A549 (cell line): ENCODE results near the gene CD163. TPM values are rescaled to one million over a fixed set of nuclear protein-coding genes. Genes with fewer than 3 reads are reported as not detected.
A peak's percentile ranks its signal among the peaks of the same experiment; 100 is the strongest.

Source experiments
- ATAC-seq, 2 experiments: fragments of 200-7000 bp in 1 of 2; fragments of >200 bp in 1 of 2; cut with Nextera tagmentation in 1 of 2; cut with Tn5 transposase in 1 of 2; 3 replicates each; pipeline versions ENCODE4 v1.8.0 to v1.9.1; 2018 to 2020; ENCODE audit warnings: mild to moderate bottlenecking in 1 of 2, moderate library complexity in 1 of 2
- CTCF ChIA-PET: fragments of 300-600 bp; sonication (Branson Sonifier 250); formaldehyde crosslinking; extraction: SDS; loops from one replicate; lab custom pipeline; 2021; ENCODE audit warnings: antibody characterized with exemption, inconsistent platforms; lab: Yijun Ruan, JAX
- POLR2A ChIA-PET: fragments of 350-600 bp; formaldehyde crosslinking; extraction: SDS; loops from one replicate; lab custom pipeline; 2021; ENCODE audit warnings: antibody characterized with exemption, inconsistent platforms; lab: Yijun Ruan, JAX
- DNase-seq, 2 experiments: peaks; one replicate each; pipeline versions ENCODE4 v3.0.0 to v3.0.0-alpha.2; 2011 to 2016; ENCODE audit warnings: low read depth in 1 of 2, low spot score in 1 of 2
- FAIRE-seq: peaks from 2 replicates; lab custom pipeline; 2011; peaks lifted over from hg19 to GRCh38; lab: Jason Lieb, UNC
- H3K27ac ChIP-seq, 2 experiments: fragments of >200 bp; sonication (Bioruptor Twin); formaldehyde crosslinking; 3 replicates each; pipeline ENCODE4 v1.5.1; 2016 to 2017
- H3K4me1 ChIP-seq: fragments of >200 bp; sonication (Bioruptor Twin); formaldehyde crosslinking; 3 replicates; pipeline ENCODE4 v1.6.1; 2016
- H3K4me2 ChIP-seq: fragments of >200 bp; sonication (Bioruptor Twin); formaldehyde crosslinking; 3 replicates; pipeline ENCODE4 v1.6.1; 2016
- H3K4me3 ChIP-seq: fragments of >200 bp; sonication (Bioruptor Twin); formaldehyde crosslinking; 3 replicates; pipeline ENCODE4 v1.5.1; 2016
- H3K9me3 ChIP-seq: fragments of >200 bp; sonication (Bioruptor Twin); formaldehyde crosslinking; 3 replicates; pipeline ENCODE4 v1.6.1; 2016
- BCL3 ChIP-seq: fragments of >200 bp; sonication (Bioruptor Twin); formaldehyde crosslinking; IDR thresholded peaks from 3 replicates; pipeline ENCODE4 v1.6.1; 2016
- CHD2 ChIP-seq: fragments of 150-350 bp; IDR thresholded peaks from 2 replicates; pipeline ENCODE4 v1.6.1; 2014; ENCODE audit warnings: low read length; ENCODE audit not compliant: partially characterized antibody
- CHD4 ChIP-seq: fragments of 200-600 bp; sonication (generic); IDR thresholded peaks from 2 replicates; pipeline ENCODE4 v1.6.1; 2016; ENCODE audit warnings: antibody characterized with exemption, mild to moderate bottlenecking, borderline replicate concordance
- EHF ChIP-seq: fragments of 250-450 bp; sonication (Bioruptor Pico); IDR thresholded peaks from 2 replicates; pipeline ENCODE4 v1.5.0; 2020; ENCODE audit warnings: mild to moderate bottlenecking
- EHMT2 ChIP-seq: fragments of 200-600 bp; sonication (generic); IDR thresholded peaks from 2 replicates; pipeline ENCODE4 v1.6.1; 2016; ENCODE audit warnings: antibody characterized with exemption, low read depth, mild to moderate bottlenecking, moderate library complexity
- ELK1 ChIP-seq: fragments of 150-350 bp; IDR thresholded peaks from 2 replicates; pipeline ENCODE4 v1.6.1; 2014; ENCODE audit warnings: low read depth, mild to moderate bottlenecking, low read length
- EP300 ChIP-seq, 2 experiments: fragments of >200 bp; sonication (Bioruptor Twin); formaldehyde crosslinking; IDR thresholded peaks; 2 replicates in 1 of 2; 3 replicates in 1 of 2; pipeline ENCODE4 v1.6.1; 2016 to 2017
- ESRRA ChIP-seq: fragments of 150-350 bp; IDR thresholded peaks from 2 replicates; pipeline ENCODE4 v1.6.1; 2014; ENCODE audit warnings: mild to moderate bottlenecking, low read length, borderline replicate concordance
- FOSB ChIP-seq: fragments of 250-450 bp; sonication (Bioruptor Pico); IDR thresholded peaks from 2 replicates; pipeline ENCODE4 v1.5.0; 2020; ENCODE audit warnings: mild to moderate bottlenecking, moderate library complexity
- FOXS1 ChIP-seq: fragments of 250-450 bp; sonication (Bioruptor Pico); IDR thresholded peaks from 2 replicates; pipeline ENCODE4 v1.5.0; 2020; ENCODE audit warnings: mild to moderate bottlenecking, moderate library complexity
- GATA3 ChIP-seq: IDR thresholded peaks from 2 replicates; pipeline ENCODE4 v1.6.1; 2012; ENCODE audit warnings: borderline replicate concordance
- HMGXB4 ChIP-seq: fragments of 250-450 bp; sonication (Bioruptor Pico); IDR thresholded peaks from 2 replicates; pipeline ENCODE4 v1.5.0; 2021; ENCODE audit warnings: mild to moderate bottlenecking, moderate library complexity, borderline replicate concordance
- JUN ChIP-seq, 2 experiments: fragments of >200 bp; sonication (Bioruptor Twin); formaldehyde crosslinking; IDR thresholded peaks; 2 replicates in 1 of 2; 3 replicates in 1 of 2; pipeline ENCODE4 v1.6.1; 2016 to 2017
- JUNB ChIP-seq: fragments of >200 bp; sonication (Bioruptor Twin); formaldehyde crosslinking; IDR thresholded peaks from 2 replicates; pipeline ENCODE4 v1.6.1; 2016
- KDM1A ChIP-seq: fragments of 200-600 bp; sonication (generic); IDR thresholded peaks from 2 replicates; pipeline ENCODE4 v1.6.1; 2016; ENCODE audit warnings: low read depth, mild to moderate bottlenecking
- MYC ChIP-seq: IDR thresholded peaks from 2 replicates; pipeline ENCODE4 v1.6.1; 2012; ENCODE audit warnings: mild to moderate bottlenecking, inconsistent platforms, low read length, improper control_type of control experiment, borderline replicate concordance
- POLR2A ChIP-seq: IDR thresholded peaks from 2 replicates; pipeline ENCODE4 v1.6.1; 2012; ENCODE audit warnings: mild to moderate bottlenecking, low read length
- POLR2AphosphoS2 ChIP-seq: conservative IDR thresholded peaks from 2 replicates; pipeline ENCODE4 v1.6.1; 2012; ENCODE audit warnings: low read length, improper control_type of control experiment, inconsistent platforms
- RAD21 ChIP-seq, 2 experiments: fragments of >200 bp in 1 of 2; sonication (Bioruptor Twin) in 1 of 2; formaldehyde crosslinking in 1 of 2; IDR thresholded peaks in 1 of 2; conservative IDR thresholded peaks in 1 of 2; 2 replicates in 1 of 2; 3 replicates in 1 of 2; pipeline ENCODE4 v1.6.1; 2012 to 2018; ENCODE audit warnings: inconsistent platforms in 1 of 2
- RARB ChIP-seq: fragments of 250-450 bp; sonication (Bioruptor Pico); IDR thresholded peaks from 2 replicates; pipeline ENCODE4 v1.8.0; 2021; ENCODE audit warnings: mild to moderate bottlenecking, moderate library complexity
- TFCP2L1 ChIP-seq: fragments of 250-450 bp; sonication (Bioruptor Pico); IDR thresholded peaks from 2 replicates; pipeline ENCODE4 v1.5.0; 2021; ENCODE audit warnings: mild to moderate bottlenecking
- TP53 ChIP-seq: fragments of 250-450 bp; sonication (Bioruptor Pico); IDR thresholded peaks from 2 replicates; pipeline ENCODE4 v1.5.0; 2021; ENCODE audit warnings: mild to moderate bottlenecking, moderate library complexity
- ZSCAN20 ChIP-seq: fragments of 250-450 bp; sonication (Bioruptor Pico); IDR thresholded peaks from 2 replicates; pipeline ENCODE4 v1.8.0; 2022; ENCODE audit warnings: mild to moderate bottlenecking, moderate library complexity
- WGBS: methylation state at CpG from one replicate; pipeline ENCODE4 v1.1.6; 2017; ENCODE audit errors: missing lambda C conversion rate; 5-methylcytosine and 5-hydroxymethylcytosine counted together
- polyA plus RNA-seq, 4 experiments: library from polyadenylated mRNA; depleted of rRNA in 3 of 4; stranded (reverse); fragments of >200 nt; fragmentation: RNase III in 1 of 4; extraction: RNeasy Plus Mini Kit Qiagen cat#74134 plus additional on column Dnase treatment in 1 of 4; gene quantifications; 2 replicates in 3 of 4; 3 replicates in 1 of 4; pipeline ENCODE4 v1.2.3, GENCODE V29; 2011 to 2017

The CD163 gene
- polyA plus RNA-seq, 2 of the 4 experiments (the other 2 are of a cell fraction), result not detected

GRCh38 chr12:7459973-7460372 is 43.6 kb downstream of the CD163 start:
- POLR2A ChIA-PET, result no interaction called here
- Histone ChIP-seq H3K27ac (no peak overlapping the region), H3K4me3 (no peak overlapping the region), H3K4me1 (no peaks in the 10 kb centered on the region), H3K9me3 (no peaks in the 10 kb centered on the region), H3K4me2 (no peak overlapping the region)
- no peak for TF ChIP-seq KDM1A
- no peak for TF ChIP-seq JUN (IDR thresholded peaks at IDR 0.05)
- no peak for TF ChIP-seq POLR2A
- no peak for TF ChIP-seq RAD21 (conservative IDR thresholded peaks at IDR 0.05 in 1 of 2, IDR thresholded peaks at IDR 0.05 in 1 of 2)
- TF ChIP-seq ZSCAN20 (CRISPR knock-in tag), result no peak
- no peak for TF ChIP-seq EHF
- no peak for TF ChIP-seq ELK1
- CTCF ChIA-PET, result interaction anchor here (0.7 to 4.0 kb wide), 32 partner anchors 8 to 399 kb away, joined by 3 to 50 read pairs (median 4); partner anchors contain the start of gene C1S
- ATAC-seq, result peak; percentile 44 to 55; a peak in 4 of 6 replicates
- no peak for FAIRE-seq
- WGBS, result 61% methylated on average over 3 of the region's 3 CpGs
- DNase-seq, result no peak

- Histone ChIP-seq H3K4me3 (no peak overlapping the region), H3K27ac (no peak overlapping the region), H3K4me2 (no peak overlapping the region), H3K9me3 (no peaks in the 10 kb centered on the region), H3K4me1 (peaks cover 8% of the 10 kb centered on the region; the same call in 2 of the 3 replicates)
- ATAC-seq, result no peak
- 62% methylated on average over 3 of the region's 3 CpGs for WGBS
- CTCF ChIA-PET, result interaction anchor here (1.1 to 1.8 kb wide), 3 partner anchors 8 to 10 kb away, joined by 3 to 4 read pairs (median 4); no protein-coding TSS in a partner anchor
- POLR2A ChIA-PET, result interaction anchor here (0.6 kb wide), 1 partner anchor 202 kb away, joined by 6 read pairs; no protein-coding TSS in a partner anchor
- FAIRE-seq, result no peak
- TF ChIP-seq MYC (no peak), FOSB (CRISPR knock-in tag) (no peak), CHD2 (no peak), TP53 (no peak), GATA3 (no peak), FOXS1 (CRISPR knock-in tag) (no peak), HMGXB4 (no peak), CHD4 (no peak), JUNB (no peak), ESRRA (no peak), EHMT2 (no peak), EP300 (IDR thresholded peaks at IDR 0.05) (no peak), TFCP2L1 (CRISPR knock-in tag) (no peak), POLR2AphosphoS2 (no peak), JUN (IDR thresholded peaks at IDR 0.05) (no peak), BCL3 (no peak), RARB (CRISPR knock-in tag) (no peak)
- no peak for DNase-seq
These were observed 51.8 kb downstream of the CD163 start for GRCh38 chr12:7451756-7452155.
